ENCODE measurements around the gene GSG1L. TPM values are rescaled to one million over a fixed set of nuclear protein-coding genes. Genes with fewer than 3 reads are reported as not detected.
A peak's percentile ranks its signal among the peaks of the same experiment; 100 is the strongest.

GSG1L gene
- total and polyA plus RNA-seq, 2 of the 13 experiments (the other 11 are each of a cell fraction or from before 2014, with no cell fraction given) = not detected

GRCh38 chr16:27965801-27966200 lies 97.7 kb downstream of the GSG1L start:
- H3K9me3 ChIP-seq (ENCODE audit: low read length) = no peaks in the 10 kb centered on the region
- FAIRE-seq = no peak
- BruUV-seq (replicated peaks) = no TSS peak
- ATAC-seq = no peak
- H3K4me1 ChIP-seq (ENCODE audit: insufficient read depth, low read length) = no peaks in the 10 kb centered on the region
- intact Hi-C loops (cut with micrococcal nuclease; ENCODE audit: unreplicated experiment) (no loop called here), in situ Hi-C loops (cut with HindIII; ENCODE audit: extremely low pct_ligation_motif_present, low pct_unique_long_range_greater_than_20kb) (no loop called here)
- H2AFZ ChIP-seq (ENCODE audit: low read length) = no peak overlapping the region
- peaks cover 2 to 3% of the 10 kb centered on the region in 2 experiments; a peak in 2 of 5 replicates for H3K27me3 ChIP-seq (ENCODE audit: control insufficient read depth in 1 of 2, insufficient read depth in 2 of 2, low read length in 2 of 2)
- no peaks in the 10 kb centered on the region for H3K36me3 ChIP-seq (replicated peaks in 1 of 2; ENCODE audit: control insufficient read depth in 1 of 2, insufficient read depth in 2 of 2, low read length in 2 of 2)
- 17% methylated on average over 5 of the region's 5 CpGs for WGBS (ENCODE audit: low lambda C conversion rate)
- no peak overlapping the region for H3K4me2 ChIP-seq (ENCODE audit: low read depth, low read length)
- H4K20me1 ChIP-seq (ENCODE audit: insufficient read depth, low read length) = no peaks in the 10 kb centered on the region
- H3K4me3 ChIP-seq (replicated peaks in 1 of 3; ENCODE audit: insufficient read depth in 1 of 3, low read depth in 2 of 3, low read length in 3 of 3) = no peak overlapping the region
- no peaks in the 10 kb centered on the region for H3K79me2 ChIP-seq (ENCODE audit: insufficient read depth, low read length)
- ChIA-PET CTCF (ENCODE audit: low intra/inter-chr PET ratio, low total read pairs) (no interaction called here), POLR2A (no interaction called here)
- H3K9ac ChIP-seq (ENCODE audit: insufficient read depth, low read depth, low read length) = no peak overlapping the region
- no peak for DNase-seq (ENCODE audit: low spot score)
- H3K27ac ChIP-seq (ENCODE audit: extremely low read length, insufficient read depth, low read length) = no peak overlapping the region
- TF ChIP-seq FOXA1 (IDR thresholded peaks at IDR 0.05) (0 out of 2 replicates have a peak, but pooled peaks have one; percentile 4), FOXA1 (CRISPR knock-in tag; IDR thresholded peaks at IDR 0.05) (no peak), ZNF773 (CRISPR knock-in tag; IDR thresholded peaks at IDR 0.05; ENCODE audit: borderline replicate concordance) (no peak), SOX13 (IDR thresholded peaks at IDR 0.05) (no peak), SOX13 (CRISPR knock-in tag; conservative IDR thresholded peaks at IDR 0.05 in 1 of 2, IDR thresholded peaks at IDR 0.05 in 1 of 2) (no peak)

- ChIA-PET CTCF (ENCODE audit: low intra/inter-chr PET ratio, low total read pairs) (no interaction called here), POLR2A (no interaction called here)
- no peak for ATAC-seq
- H3K9me3 ChIP-seq (ENCODE audit: low read length) = no peaks in the 10 kb centered on the region
- no peaks in the 10 kb centered on the region for H3K36me3 ChIP-seq (replicated peaks in 1 of 2; ENCODE audit: control insufficient read depth in 1 of 2, insufficient read depth in 2 of 2, low read length in 2 of 2)
- no peaks in the 10 kb centered on the region for H3K79me2 ChIP-seq (ENCODE audit: insufficient read depth, low read length)
- no peak overlapping the region for H3K27ac ChIP-seq (ENCODE audit: extremely low read length, insufficient read depth, low read length)
- no peak overlapping the region for H3K4me2 ChIP-seq (ENCODE audit: low read depth, low read length)
- H3K4me3 ChIP-seq (replicated peaks in 1 of 3; ENCODE audit: insufficient read depth in 1 of 3, low read depth in 2 of 3, low read length in 3 of 3) = no peak overlapping the region
- no peaks in the 10 kb centered on the region for H4K20me1 ChIP-seq (ENCODE audit: insufficient read depth, low read length)
- H3K9ac ChIP-seq (ENCODE audit: insufficient read depth, low read depth, low read length) = no peak overlapping the region
- intact Hi-C loops (cut with micrococcal nuclease; ENCODE audit: unreplicated experiment) = no loop called here
- 20% methylated on average over 7 of the region's 7 CpGs for WGBS (ENCODE audit: low lambda C conversion rate)
- H2AFZ ChIP-seq (ENCODE audit: low read length) = no peak overlapping the region
- no TSS peak for BruUV-seq (replicated peaks)
- peaks cover 4 to 12% of the 10 kb centered on the region in 2 experiments; a peak in 3 of 5 replicates for H3K27me3 ChIP-seq (ENCODE audit: control insufficient read depth in 1 of 2, insufficient read depth in 2 of 2, low read length in 2 of 2)
- in situ Hi-C loops (cut with HindIII; ENCODE audit: extremely low pct_ligation_motif_present, low pct_unique_long_range_greater_than_20kb) = no loop called here
- no peak for DNase-seq (ENCODE audit: low spot score)
- H3K4me1 ChIP-seq (ENCODE audit: insufficient read depth, low read length) = no peaks in the 10 kb centered on the region
- FAIRE-seq = no peak
- no peak for TF ChIP-seq ATF1 (CRISPR knock-in tag; IDR thresholded peaks at IDR 0.05)
- TF ChIP-seq BRD4 (CRISPR knock-in tag; IDR thresholded peaks at IDR 0.05) = no peak
- no peak for TF ChIP-seq MBNL3 (CRISPR knock-in tag; conservative IDR thresholded peaks at IDR 0.05)
- no peak for TF ChIP-seq NFRKB (IDR thresholded peaks at IDR 0.05)
- TF ChIP-seq ZFP90 (CRISPR knock-in tag; IDR thresholded peaks at IDR 0.05; ENCODE audit: borderline replicate concordance) = no peak
- no peak for TF ChIP-seq SATB2 (CRISPR knock-in tag; IDR thresholded peaks at IDR 0.05)
- TF ChIP-seq ZBTB43 (CRISPR knock-in tag; conservative IDR thresholded peaks at IDR 0.05) = no peak
- TF ChIP-seq FOXK2 (IDR thresholded peaks at IDR 0.05) = no peak
- TF ChIP-seq HIC2 (CRISPR knock-in tag; IDR thresholded peaks at IDR 0.05; ENCODE audit: low read depth) = no peak
- no peak for TF ChIP-seq SP140L (CRISPR knock-in tag; IDR thresholded peaks at IDR 0.05; ENCODE audit: borderline replicate concordance)
- no peak for TF ChIP-seq DNMT1 (CRISPR knock-in tag; IDR thresholded peaks at IDR 0.05)
- TF ChIP-seq ZBTB33 (CRISPR knock-in tag; IDR thresholded peaks at IDR 0.05) = no peak
These were observed 100.0 kb downstream of the GSG1L start for GRCh38 chr16:27963471-27963965.

Measured in HepG2 (cell line).